Mammary epithelial cell (primary cell): ENCODE measurements around the gene ACAD8.

Experiments used
- CTCF ChIP-seq, 2 donors: IDR thresholded peaks in 1 of 2; conservative IDR thresholded peaks in 1 of 2; 2 replicates each; pipeline ENCODE4 v1.5.1; 2011 to 2012; ENCODE audit warnings: inconsistent platforms in 2 of 2, low read length in 2 of 2, mild to moderate bottlenecking in 2 of 2, control low read depth in 1 of 2, low read depth in 1 of 2; ENCODE audit not compliant: insufficient read depth in 1 of 2; ENCODE audit errors: extremely low read depth in 1 of 2
- EZH2 ChIP-seq: IDR thresholded peaks from 2 replicates; pipeline ENCODE4 v1.6.1; 2012; ENCODE audit warnings: low read length, inconsistent platforms, borderline replicate concordance

GRCh38 chr11:134288486-134288885 is 35.1 kb downstream of the ACAD8 start:
- TF ChIP-seq CTCF (conservative IDR thresholded peaks at IDR 0.05 in 1 of 2, IDR thresholded peaks at IDR 0.05 in 1 of 2; ENCODE audit: extremely low read depth in 1 of 2, insufficient read depth in 1 of 2, low read depth in 1 of 2, low read length in 2 of 2) = no peak
- TF ChIP-seq EZH2 = no peak
